Adrenal gland (tissue), 5 donors: ENCODE data around the gene TERB1.

Experiments used
- CTCF ChIP-seq, 6 experiments: fragments of 450-650 bp in 4 of 6; fragments of 200-600 bp in 2 of 6; sonication (generic) in 1 of 6; IDR thresholded peaks; 1 replicate in 5 of 6; 2 replicates in 1 of 6; pipeline versions ENCODE4 v1.5.1 to v1.8.0; 2016 to 2021; ENCODE audit warnings: antibody characterized with exemption in 6 of 6, mild to moderate bottlenecking in 2 of 6, moderate library complexity in 1 of 6
- POLR2A ChIP-seq, 2 donors: fragments of 450-650 bp; IDR thresholded peaks; one replicate each; pipeline ENCODE4 v1.6.1; 2017; ENCODE audit warnings: antibody characterized with exemption in 2 of 2, mild to moderate bottlenecking in 2 of 2, moderate library complexity in 1 of 2
- donor health status: DM: no; HTN: no; CAD: no.

GRCh38 chr16:66741169-66741900 is 60.0 kb downstream of the TERB1 start:
- TF ChIP-seq POLR2A (IDR thresholded peaks at IDR 0.05) (no peak), CTCF (IDR thresholded peaks at IDR 0.05) (no peak)
